HEK293 (cell line): ENCODE measurements around the gene FAM110D.

Experiments used
- CTCF ChIA-PET: fragments of 350-600 bp; formaldehyde crosslinking; extraction: SDS; loops from one replicate; lab custom pipeline; 2021; ENCODE audit warnings: antibody characterized with exemption; lab: Yijun Ruan, JAX
- POLR2A ChIA-PET: fragments of 300-600 bp; formaldehyde crosslinking; extraction: SDS; loops from one replicate; lab custom pipeline; 2020; ENCODE audit warnings: antibody characterized with exemption, inconsistent platforms; lab: Yijun Ruan, JAX
- H3K27ac ChIP-seq: fragments of 200-500 bp; sonication (Bioruptor generic); 2 replicates; pipeline ENCODE4 v1.5.1; 2014; ENCODE audit warnings: low read depth, low read length, control low read depth, inconsistent platforms; ENCODE audit errors: extremely low read depth
- H3K36me3 ChIP-seq, 2 experiments: fragments of 200-500 bp in 1 of 2; sonication (Bioruptor generic) in 1 of 2; 1 replicate in 1 of 2; 2 replicates in 1 of 2; pipeline ENCODE4 v1.5.1; 2014 to 2017; ENCODE audit warnings: inconsistent platforms in 2 of 2, low read length in 2 of 2; ENCODE audit not compliant: control insufficient read depth in 2 of 2, insufficient read depth in 1 of 2
- H3K4me1 ChIP-seq: fragments of 200-500 bp; sonication (Bioruptor generic); 2 replicates; pipeline ENCODE4 v1.5.1; 2014; ENCODE audit warnings: mild to moderate bottlenecking, low read length, inconsistent platforms; ENCODE audit not compliant: control insufficient read depth, insufficient read depth
- H3K4me3 ChIP-seq: 2 replicates; pipeline ENCODE4 v1.5.1; 2011; ENCODE audit warnings: low read depth, mild to moderate bottlenecking, control low read depth, low read length, moderate library complexity
- H3K9me3 ChIP-seq: fragments of 200-500 bp; sonication (Bioruptor generic); 2 replicates; pipeline ENCODE4 v1.5.1; 2014; ENCODE audit warnings: low read depth, low read length, inconsistent platforms; ENCODE audit not compliant: control insufficient read depth, insufficient read depth
- GFI1B ChIP-seq: fragments of 450-650 bp; formaldehyde crosslinking; IDR thresholded peaks from 2 replicates; pipeline ENCODE4 v1.5.1; 2016; ENCODE audit warnings: missing biosample characterization, missing genetic modification characterization
- GLI2 ChIP-seq: fragments of 450-650 bp; formaldehyde crosslinking; IDR thresholded peaks from 2 replicates; pipeline ENCODE4; 2017; ENCODE audit warnings: missing biosample characterization, missing genetic modification characterization, low read depth, borderline replicate concordance
- IKZF3 ChIP-seq: fragments of 450-650 bp; IDR thresholded peaks from 2 replicates; pipeline ENCODE4 v1.5.0; 2018; ENCODE audit warnings: missing biosample characterization, mild to moderate bottlenecking, missing genetic modification characterization, moderate library complexity
- SP2 ChIP-seq: fragments of 450-650 bp; formaldehyde crosslinking; IDR thresholded peaks from 2 replicates; pipeline ENCODE4 v1.5.1; 2016; ENCODE audit warnings: missing biosample characterization, missing genetic modification characterization
- ZBTB26 ChIP-seq: fragments of 450-650 bp; formaldehyde crosslinking; optimal IDR thresholded peaks from 2 replicates; pipeline ENCODE3; 2016; ENCODE audit warnings: missing biosample characterization, mild to moderate bottlenecking, missing genetic modification characterization
- ZNF138 ChIP-seq: fragments of 450-650 bp; formaldehyde crosslinking; IDR thresholded peaks from 2 replicates; pipeline ENCODE4 v1.5.1; 2016; ENCODE audit warnings: missing biosample characterization, missing genetic modification characterization, borderline replicate concordance
- ZNF140 ChIP-seq: fragments of 450-650 bp; formaldehyde crosslinking; IDR thresholded peaks from 2 replicates; pipeline ENCODE4 v1.5.1; 2016; ENCODE audit warnings: missing biosample characterization, missing genetic modification characterization
- ZNF169 ChIP-seq: fragments of 450-650 bp; formaldehyde crosslinking; IDR thresholded peaks from 2 replicates; pipeline ENCODE4 v1.5.1; 2016; ENCODE audit warnings: missing biosample characterization, missing genetic modification characterization
- ZNF2 ChIP-seq: fragments of 450-650 bp; formaldehyde crosslinking; IDR thresholded peaks from 2 replicates; pipeline ENCODE4 v1.5.1; 2016; ENCODE audit warnings: missing biosample characterization, missing genetic modification characterization
- ZNF23 ChIP-seq: fragments of 450-650 bp; formaldehyde crosslinking; IDR thresholded peaks from 2 replicates; pipeline ENCODE4 v1.5.1; 2016; ENCODE audit warnings: missing biosample characterization, missing genetic modification characterization, borderline replicate concordance
- ZNF324 ChIP-seq: fragments of 450-650 bp; formaldehyde crosslinking; IDR thresholded peaks from 2 replicates; pipeline ENCODE4 v1.5.1; 2016; ENCODE audit warnings: missing biosample characterization, missing genetic modification characterization
- ZNF366 ChIP-seq: fragments of 450-650 bp; formaldehyde crosslinking; conservative IDR thresholded peaks from 2 replicates; pipeline ENCODE4 v1.5.1; 2016; ENCODE audit warnings: missing biosample characterization, missing genetic modification characterization
- ZNF473 ChIP-seq: fragments of 450-650 bp; formaldehyde crosslinking; IDR thresholded peaks from 2 replicates; pipeline ENCODE4 v1.5.1; 2017; ENCODE audit warnings: missing biosample characterization, missing genetic modification characterization
- ZNF501 ChIP-seq: fragments of 450-650 bp; formaldehyde crosslinking; IDR thresholded peaks from 2 replicates; pipeline ENCODE4 v1.5.1; 2016; ENCODE audit warnings: missing biosample characterization, missing genetic modification characterization
- ZNF510 ChIP-seq: fragments of 450-650 bp; formaldehyde crosslinking; IDR thresholded peaks from 2 replicates; pipeline ENCODE4 v1.5.1; 2018; ENCODE audit warnings: mild to moderate bottlenecking, missing genetic modification characterization, missing biosample characterization; ENCODE audit not compliant: insufficient replicate concordance
- ZNF513 ChIP-seq: fragments of 450-650 bp; IDR thresholded peaks from 2 replicates; pipeline ENCODE4 v1.5.1; 2018; ENCODE audit warnings: missing biosample characterization, missing genetic modification characterization
- ZNF518A ChIP-seq: fragments of 450-650 bp; formaldehyde crosslinking; conservative IDR thresholded peaks from 2 replicates; pipeline ENCODE4 v1.5.1; 2016; ENCODE audit warnings: low read depth, missing biosample characterization, missing genetic modification characterization
- ZNF596 ChIP-seq: fragments of 450-650 bp; IDR thresholded peaks from 2 replicates; pipeline ENCODE4 v1.5.0; 2018; ENCODE audit warnings: missing biosample characterization, mild to moderate bottlenecking, missing genetic modification characterization, moderate library complexity
- ZNF623 ChIP-seq: fragments of 450-650 bp; formaldehyde crosslinking; IDR thresholded peaks from 2 replicates; pipeline ENCODE4 v1.5.1; 2016; ENCODE audit warnings: missing biosample characterization, missing genetic modification characterization
- ZNF704 ChIP-seq: fragments of 450-650 bp; formaldehyde crosslinking; IDR thresholded peaks from 2 replicates; pipeline ENCODE4 v1.5.1; 2016; ENCODE audit warnings: missing biosample characterization, missing genetic modification characterization
- ZNF707 ChIP-seq: fragments of 450-650 bp; formaldehyde crosslinking; IDR thresholded peaks from 2 replicates; pipeline ENCODE4 v1.5.1; 2016; ENCODE audit warnings: missing biosample characterization, missing genetic modification characterization
- ZNF76 ChIP-seq: fragments of 450-650 bp; formaldehyde crosslinking; IDR thresholded peaks from 2 replicates; pipeline ENCODE4; 2016; ENCODE audit warnings: low read depth, missing biosample characterization, missing genetic modification characterization, borderline replicate concordance
- ZNF768 ChIP-seq: fragments of 450-650 bp; formaldehyde crosslinking; IDR thresholded peaks from 2 replicates; pipeline ENCODE4 v1.5.1; 2018; ENCODE audit warnings: missing biosample characterization, mild to moderate bottlenecking, missing genetic modification characterization
- ZNF776 ChIP-seq: fragments of 450-650 bp; formaldehyde crosslinking; IDR thresholded peaks from 2 replicates; pipeline ENCODE4 v1.5.0; 2017; ENCODE audit warnings: missing biosample characterization, missing genetic modification characterization, borderline replicate concordance
- ZSCAN4 ChIP-seq: fragments of 450-650 bp; formaldehyde crosslinking; IDR thresholded peaks from 2 replicates; pipeline ENCODE4 v1.5.1; 2017; ENCODE audit warnings: missing biosample characterization, missing genetic modification characterization
- ZXDB ChIP-seq: fragments of 450-650 bp; formaldehyde crosslinking; IDR thresholded peaks from 2 replicates; pipeline ENCODE4 v1.5.1; 2016; ENCODE audit warnings: missing biosample characterization, missing genetic modification characterization

The FAM110D gene

GRCh38 chr1:26161415-26162219, 2.7 kb downstream of the FAM110D start (continued):
- no peak for TF ChIP-seq ZNF324 (tag by site-specific recombination)

- Histone ChIP-seq H3K4me1 (no peaks in the 10 kb centered on the region; the same call in 1 of the 2 replicates), H3K27ac (no peak overlapping the region; the same call in 1 of the 2 replicates), H3K36me3 (no peaks in the 10 kb centered on the region), H3K4me3 (peak overlapping the region; percentile 12; the same call in 1 of the 2 replicates), H3K9me3 (no peaks in the 10 kb centered on the region)
- ChIA-PET CTCF (interaction anchor here (0.6 to 2.5 kb wide), 7 partner anchors 18 to 464 kb away, joined by 3 to 16 read pairs (median 4); no protein-coding TSS in a partner anchor), POLR2A (interaction anchor here (1.0 kb wide), 1 partner anchor 7 kb away, joined by 4 read pairs; the partner anchor contains the start of gene ZNF593)
- no peak for TF ChIP-seq ZNF23 (tag by site-specific recombination)
- no peak for TF ChIP-seq ZNF510 (tag by site-specific recombination)
- TF ChIP-seq ZNF366 (tag by site-specific recombination) = no peak
- TF ChIP-seq ZNF518A (tag by site-specific recombination) = no peak
- no peak for TF ChIP-seq ZNF623 (tag by site-specific recombination)
- no peak for TF ChIP-seq ZNF513 (tag by site-specific recombination)
- TF ChIP-seq GFI1B = no peak
- no peak for TF ChIP-seq ZNF140
- no peak for TF ChIP-seq SP2
- TF ChIP-seq ZNF76 (tag by site-specific recombination) = no peak
- TF ChIP-seq ZNF2 (tag by site-specific recombination) = no peak
- no peak for TF ChIP-seq ZXDB (tag by site-specific recombination)
- no peak for TF ChIP-seq ZNF169 (tag by site-specific recombination)
- no peak for TF ChIP-seq IKZF3 (tag by site-specific recombination)
- TF ChIP-seq ZNF473 (tag by site-specific recombination) = no peak
- no peak for TF ChIP-seq ZNF704
- no peak for TF ChIP-seq ZSCAN4 (tag by site-specific recombination)
- no peak for TF ChIP-seq ZNF768 (tag by site-specific recombination)
- TF ChIP-seq ZNF138 (tag by site-specific recombination) = no peak
- TF ChIP-seq ZNF501 = no peak
- no peak for TF ChIP-seq GLI2 (tag by site-specific recombination)
- no peak for TF ChIP-seq ZNF707
- no peak for TF ChIP-seq ZNF596 (tag by site-specific recombination)
- TF ChIP-seq ZNF776 = no peak
- TF ChIP-seq ZBTB26 (tag by site-specific recombination) = peak; percentile 7
Observed at GRCh38 chr1:26162220-26162709, 3.4 kb downstream of the FAM110D start.
